B cell (primary cell): ENCODE data around the gene HECTD1.
A peak's percentile ranks its signal among the peaks of the same experiment; 100 is the strongest.

Source experiments
- EZH2 ChIP-seq: IDR thresholded peaks from 2 replicates; pipeline ENCODE4 v1.6.1; 2012; ENCODE audit warnings: borderline replicate concordance, low read depth, mild to moderate bottlenecking, moderate library complexity, low read length; ENCODE audit not compliant: insufficient read depth, poor library complexity, severe bottlenecking
- TF ChIP-seq, protein P1 (sequence below): fragments of 200-600 bp; IDR thresholded peaks from one replicate; pipeline ENCODE4 v1.8.0; 2022; ENCODE audit warnings: antibody characterized with exemption, mild to moderate bottlenecking

DNA sequence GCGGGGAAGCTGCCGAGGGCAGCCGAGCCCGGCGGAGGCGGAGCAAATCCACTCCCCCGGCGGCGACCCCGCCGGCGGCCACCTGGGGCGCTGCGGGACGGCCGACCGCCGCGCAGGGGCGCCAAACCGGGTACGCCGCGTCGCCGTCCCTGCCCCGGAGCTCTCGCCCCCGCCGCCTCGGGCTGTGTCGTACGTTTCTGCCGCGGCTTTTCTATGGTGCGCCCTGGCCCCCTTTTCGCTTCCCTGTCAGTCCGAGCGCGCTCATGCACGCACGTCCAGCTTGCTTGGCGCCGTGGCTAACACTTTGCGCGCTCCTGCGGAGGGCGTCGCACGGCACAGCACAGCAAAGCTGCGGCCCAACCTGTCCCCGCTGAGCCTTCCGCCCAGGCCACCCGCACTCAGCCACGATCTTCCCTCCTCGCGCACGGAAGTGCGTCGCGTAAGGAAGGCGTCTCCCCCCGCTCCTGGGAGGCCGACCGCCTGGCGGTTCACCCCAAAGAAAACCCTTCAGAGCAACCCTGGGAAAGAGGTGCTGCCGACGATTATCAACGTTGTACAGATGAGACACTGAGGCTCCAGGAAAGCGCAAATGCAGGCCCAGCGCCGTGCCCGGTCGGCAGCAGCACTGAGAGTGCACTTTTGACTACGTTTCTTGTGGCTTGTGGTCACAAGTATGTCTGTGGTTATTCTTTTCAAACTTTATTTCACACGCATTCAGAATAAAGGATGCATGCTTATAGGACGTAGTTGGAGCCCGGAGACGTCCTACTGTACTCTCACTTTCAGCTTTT, at the start of gene HECTD1:
- TF ChIP-seq, protein P1, sequence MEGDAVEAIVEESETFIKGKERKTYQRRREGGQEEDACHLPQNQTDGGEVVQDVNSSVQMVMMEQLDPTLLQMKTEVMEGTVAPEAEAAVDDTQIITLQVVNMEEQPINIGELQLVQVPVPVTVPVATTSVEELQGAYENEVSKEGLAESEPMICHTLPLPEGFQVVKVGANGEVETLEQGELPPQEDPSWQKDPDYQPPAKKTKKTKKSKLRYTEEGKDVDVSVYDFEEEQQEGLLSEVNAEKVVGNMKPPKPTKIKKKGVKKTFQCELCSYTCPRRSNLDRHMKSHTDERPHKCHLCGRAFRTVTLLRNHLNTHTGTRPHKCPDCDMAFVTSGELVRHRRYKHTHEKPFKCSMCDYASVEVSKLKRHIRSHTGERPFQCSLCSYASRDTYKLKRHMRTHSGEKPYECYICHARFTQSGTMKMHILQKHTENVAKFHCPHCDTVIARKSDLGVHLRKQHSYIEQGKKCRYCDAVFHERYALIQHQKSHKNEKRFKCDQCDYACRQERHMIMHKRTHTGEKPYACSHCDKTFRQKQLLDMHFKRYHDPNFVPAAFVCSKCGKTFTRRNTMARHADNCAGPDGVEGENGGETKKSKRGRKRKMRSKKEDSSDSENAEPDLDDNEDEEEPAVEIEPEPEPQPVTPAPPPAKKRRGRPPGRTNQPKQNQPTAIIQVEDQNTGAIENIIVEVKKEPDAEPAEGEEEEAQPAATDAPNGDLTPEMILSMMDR, result peak; percentile 97
- no peak for TF ChIP-seq EZH2
